NK-92 treated with Interleukin-12 subunit alpha and Interleukin-12 subunit beta, amount 100 ng/mL, for 24 hours (cell line): ENCODE measurements around the gene CAPN11.
"Not testable (repeated sequence)": the region's sequence is repeated elsewhere in the genome, so short reads cannot be mapped to it uniquely, and the experiment has no call there.

Experiments
- DNase-seq: peaks from one replicate; lab custom pipeline; 2025; lab: John Stamatoyannopoulos, UW

CAPN11 gene

GRCh38 chr6:44181784-44182183 lies 23.2 kb downstream of the CAPN11 start:
- not testable (repeated sequence) for DNase-seq

- DNase-seq: no peak
Observed at GRCh38 chr6:44182911-44183390, 24.3 kb downstream of the CAPN11 start.

GRCh38 chr6:44183783-44184182 lies 25.2 kb downstream of the CAPN11 start:
- no peak for DNase-seq

- DNase-seq: not testable (repeated sequence)
Observed at GRCh38 chr6:44185356-44185755, 26.7 kb downstream of the CAPN11 start.

DNA sequence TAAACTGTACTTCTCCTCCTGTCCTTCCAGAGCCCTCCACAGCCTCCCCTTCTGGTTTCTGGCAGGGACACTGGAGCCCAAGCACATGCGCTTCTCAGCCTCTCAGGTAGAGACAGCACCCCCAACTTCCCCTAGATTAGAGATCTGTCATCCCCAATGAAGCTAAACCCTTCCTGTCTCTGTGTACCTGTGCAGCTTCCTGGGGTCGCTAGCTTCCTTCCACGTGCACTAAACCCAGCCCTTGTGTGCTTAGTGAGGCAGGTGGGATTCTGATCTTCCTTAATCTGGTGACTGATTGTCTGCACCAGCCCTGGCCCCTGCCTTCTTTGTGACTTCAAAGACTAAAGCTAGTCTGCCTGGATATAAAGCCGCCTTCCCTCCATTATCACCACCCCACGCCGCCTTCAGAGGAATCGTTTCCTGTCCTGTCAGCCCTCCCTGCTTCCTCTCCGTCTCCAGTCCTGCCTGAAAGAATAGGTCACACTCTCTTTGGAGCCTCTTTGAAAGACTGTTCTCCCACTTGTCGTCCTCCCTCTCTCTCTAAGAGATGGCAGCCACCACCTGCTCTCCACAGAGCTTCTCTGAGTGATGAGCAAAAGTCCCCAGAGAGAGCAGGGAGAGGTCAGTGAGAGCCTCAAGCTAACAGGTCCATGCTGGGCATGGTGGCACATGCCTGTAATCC lies 27.5 kb downstream of the CAPN11 start:
- no peak for DNase-seq

- no peak for DNase-seq
Observed at GRCh38 chr6:44186635-44187025, 28.0 kb downstream of the CAPN11 start.

DNA sequence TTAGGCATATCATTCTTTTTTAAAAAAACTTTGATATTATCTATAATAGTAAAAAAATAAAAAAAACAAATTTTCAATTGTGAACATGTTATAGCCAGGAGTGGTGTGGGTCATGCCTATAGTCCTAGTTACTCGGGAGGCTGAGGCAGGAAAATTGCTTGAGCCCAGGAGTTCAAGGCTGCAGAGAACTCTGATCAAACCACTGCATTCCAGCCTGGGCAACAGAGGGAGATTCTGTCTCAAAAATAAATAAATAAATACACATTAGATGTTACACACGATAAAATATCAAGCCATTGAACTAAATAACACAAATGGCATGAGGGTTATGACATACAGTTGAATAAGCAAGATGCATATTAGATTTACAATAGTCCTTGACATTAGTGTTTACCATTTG lies 30.2 kb downstream of the CAPN11 start:
- DNase-seq: no peak

GRCh38 chr6:44189257-44189656 lies 30.6 kb downstream of the CAPN11 start:
- DNase-seq: no peak

DNA sequence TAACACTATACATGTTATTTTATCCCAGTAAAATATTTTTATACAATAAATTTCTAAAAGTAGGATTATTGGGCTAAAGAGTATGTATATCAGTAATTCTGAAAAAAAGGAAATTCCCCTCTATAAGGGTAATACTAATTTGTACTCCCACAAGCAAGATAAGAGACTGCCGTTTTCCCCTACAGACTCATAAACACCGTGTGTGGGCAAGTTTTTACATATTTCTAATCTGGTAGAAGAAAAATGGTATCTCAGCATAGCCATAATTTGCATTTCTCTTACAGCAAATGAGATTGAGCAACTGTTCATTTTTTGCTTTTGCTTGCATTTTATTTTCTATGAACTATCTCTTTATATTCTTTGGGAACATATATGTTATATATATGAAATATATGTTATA lies 32.1 kb downstream of the CAPN11 start:
- DNase-seq: no peak

DNA sequence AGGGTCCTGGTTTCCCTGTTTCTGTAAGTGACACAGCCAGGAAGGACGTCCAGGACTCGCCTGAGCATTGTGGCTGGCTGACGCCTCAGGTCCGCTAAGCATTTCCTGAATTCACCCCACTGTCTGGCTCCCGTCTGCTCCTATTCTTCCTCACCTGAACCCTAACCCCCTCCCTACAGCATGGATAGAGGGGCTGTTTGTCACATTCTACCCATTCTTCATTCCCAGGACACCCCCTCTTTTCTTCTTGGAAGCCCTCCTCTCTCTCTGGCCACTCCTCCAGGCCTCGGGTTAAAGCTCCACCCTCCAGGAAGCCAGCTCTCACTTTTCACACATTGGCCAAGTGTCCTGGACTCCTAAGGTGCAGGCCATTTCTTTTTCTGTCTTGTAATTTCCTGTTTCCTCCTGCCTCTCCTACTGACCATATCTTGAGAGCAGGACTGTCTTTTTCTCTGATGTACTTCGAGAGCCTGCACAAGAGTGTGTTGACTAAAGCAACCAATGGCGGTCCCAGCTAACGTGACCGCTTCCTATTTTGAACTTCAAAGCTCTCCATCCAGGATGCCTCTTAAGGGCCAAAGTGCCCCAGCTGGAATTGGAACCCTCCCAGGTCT lies 33.9 kb downstream of the CAPN11 start:
- no peak for DNase-seq

GRCh38 chr6:44193307-44193910 lies 34.8 kb downstream of the CAPN11 start:
- no peak for DNase-seq

- no peak for DNase-seq
Observed at GRCh38 chr6:44194326-44194725, 35.7 kb downstream of the CAPN11 start.

DNA sequence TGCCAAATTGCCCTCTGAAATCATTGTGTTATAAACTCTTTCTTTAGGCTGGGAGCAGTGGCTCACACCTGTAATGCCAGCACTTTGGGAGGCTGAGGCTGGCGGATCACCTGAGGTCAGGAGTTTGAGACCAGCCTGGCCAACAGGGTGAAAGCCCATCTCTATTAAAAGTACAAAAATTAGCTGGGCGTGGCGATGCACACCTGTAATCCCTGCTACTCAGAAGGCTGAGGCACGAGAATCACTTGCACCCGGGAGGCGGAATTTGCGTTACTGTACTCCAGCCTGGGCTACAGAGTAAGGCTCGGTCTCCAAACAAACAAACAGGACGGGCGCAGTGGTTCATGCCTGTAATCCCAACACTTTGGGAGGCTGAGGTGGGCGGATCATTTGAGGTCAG lies 37.7 kb downstream of the CAPN11 start:
- DNase-seq: not testable (repeated sequence)

DNA sequence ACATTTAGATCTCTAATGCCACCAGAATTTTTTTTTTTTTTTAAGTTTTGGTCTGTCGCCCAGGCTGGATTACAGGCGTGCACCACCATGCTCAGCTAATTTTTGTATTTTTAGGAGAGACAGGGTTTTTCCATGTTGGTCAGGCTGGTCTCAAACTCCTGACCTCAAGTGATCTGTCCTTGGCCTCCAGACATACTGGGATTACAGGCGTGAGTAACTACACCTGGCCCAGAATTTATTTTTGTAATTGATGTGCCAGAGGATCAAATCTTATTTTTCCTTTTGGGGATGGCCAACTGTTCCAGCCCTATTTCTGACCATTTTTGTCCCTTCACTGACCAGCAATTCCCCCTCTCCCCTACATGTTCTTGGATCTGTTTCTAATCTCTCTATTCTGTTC lies 40.1 kb downstream of the CAPN11 start:
- no peak for DNase-seq

- no peak for DNase-seq
Observed at GRCh38 chr6:44199883-44200282, 41.3 kb downstream of the CAPN11 start.

- no peak for DNase-seq
Observed at GRCh38 chr6:44201200-44201599, 42.6 kb downstream of the CAPN11 start.

- DNase-seq: no peak
Observed at GRCh38 chr6:44201638-44202303, 43.2 kb downstream of the CAPN11 start.

DNA sequence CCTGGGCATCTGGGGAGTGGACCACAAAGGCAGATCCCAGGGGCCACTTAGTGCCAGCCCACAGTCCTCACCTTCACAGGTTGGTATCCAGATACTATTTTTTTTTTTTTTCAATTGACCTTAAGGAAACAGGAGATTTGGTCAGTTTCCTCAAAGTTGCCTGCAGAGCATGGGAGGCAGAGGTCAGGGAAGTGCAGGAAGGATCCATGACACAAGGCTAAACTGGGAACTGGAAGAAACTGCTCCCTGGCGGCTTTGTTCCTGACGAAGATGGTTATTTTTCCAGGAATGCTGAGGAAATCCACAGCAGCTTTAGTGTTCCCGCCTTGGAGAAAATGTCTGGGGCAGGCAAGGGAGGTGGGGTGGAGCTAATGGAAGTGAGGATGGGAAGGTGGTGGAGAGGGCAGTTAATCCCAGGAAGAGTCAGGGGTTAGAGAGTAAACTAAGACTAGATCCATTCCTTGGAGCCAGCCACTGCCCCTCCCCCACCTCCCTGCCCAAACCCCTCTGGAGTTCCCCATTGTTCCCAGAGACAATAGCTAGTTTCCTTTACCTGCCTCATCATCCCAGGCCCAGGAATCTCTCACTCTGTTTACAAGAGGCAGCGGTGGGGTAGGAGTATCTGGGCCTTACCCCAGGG lies 43.8 kb downstream of the CAPN11 start:
- no peak for DNase-seq

DNA sequence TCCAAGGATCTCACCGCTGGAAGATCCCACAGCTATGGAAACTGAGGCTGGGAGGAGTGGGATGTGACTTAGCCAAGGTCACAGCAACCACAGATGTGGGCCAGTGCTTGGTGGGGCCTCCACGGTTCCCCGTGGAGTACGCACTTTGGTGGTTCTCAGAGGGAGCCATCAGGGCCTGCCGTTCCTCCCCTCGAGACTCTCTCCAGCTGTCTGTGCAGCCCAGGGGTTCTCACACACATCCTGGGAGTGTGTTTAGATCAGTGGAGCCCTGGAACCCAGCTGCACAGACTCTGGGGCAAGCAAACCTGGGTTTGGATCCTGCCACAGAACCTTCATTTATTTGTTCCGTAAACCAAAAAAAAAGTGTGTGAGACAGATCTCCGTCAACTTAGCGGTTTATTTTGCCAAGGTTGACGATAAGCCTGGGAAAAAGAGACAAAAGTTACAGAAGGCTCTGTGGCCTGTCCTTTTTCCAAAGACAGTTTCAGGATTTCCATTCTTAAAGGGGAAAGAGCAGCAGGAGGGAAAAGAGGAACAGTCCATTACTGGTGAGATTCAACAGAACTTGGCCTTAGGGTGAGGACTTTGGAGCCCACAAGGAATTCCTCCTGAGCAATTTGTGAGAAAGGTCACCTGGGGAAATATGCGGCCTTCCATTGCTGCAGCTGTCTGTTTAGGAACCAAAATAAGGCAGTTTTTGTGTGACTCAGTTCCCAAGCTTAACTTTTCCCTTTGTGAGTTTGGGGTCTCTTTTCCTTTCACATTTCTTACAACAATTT lies 44.5 kb downstream of the CAPN11 start:
- no peak for DNase-seq

GRCh38 chr6:44203955-44204354 lies 45.3 kb downstream of the CAPN11 start:
- DNase-seq: no peak

GRCh38 chr6:44207966-44208365 lies 49.3 kb downstream of the CAPN11 start:
- no peak for DNase-seq

DNA sequence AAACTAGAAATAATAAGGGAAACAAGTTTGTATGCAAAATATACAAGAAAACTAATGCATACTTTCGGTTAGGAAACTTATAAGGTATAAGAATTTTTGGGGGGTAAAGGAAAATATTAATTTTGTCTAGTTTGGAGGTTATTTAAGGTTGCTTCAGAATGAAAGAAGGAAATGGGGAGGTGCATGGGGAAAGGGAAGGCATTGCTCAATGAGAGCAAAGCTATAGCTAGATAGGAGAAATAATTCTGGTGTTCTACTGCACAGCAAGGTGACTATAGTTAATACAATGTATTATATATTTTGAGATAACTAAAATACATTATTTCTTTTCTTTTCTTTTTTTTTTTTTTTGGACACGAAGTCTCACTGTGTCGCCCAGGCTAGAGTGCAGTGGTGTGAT lies 52.7 kb downstream of the CAPN11 start:
- DNase-seq: no peak
